ENCODE data around the gene TSPAN9.

Gene TSPAN9

GRCh38 chr12:3275171-3276041 lies 198.2 kb downstream of the TSPAN9 start:
- DNase-seq: peak; percentile 55 to 97 (median 82)
- intact Hi-C loops (cut with DNase I): loop anchor here (1.0 kb wide), 2 partner anchors 140 to 202 kb away; no protein-coding TSS in a partner anchor

GRCh38 chr12:3276226-3276625 lies 199.0 kb downstream of the TSPAN9 start:
- DNase-seq: no peak
- intact Hi-C loops (cut with DNase I): no loop called here

- intact Hi-C loops (cut with DNase I): no loop called here
- DNase-seq: no peak
Measured at GRCh38 chr12:3277306-3277943, 200.2 kb downstream of the TSPAN9 start.

DNA sequence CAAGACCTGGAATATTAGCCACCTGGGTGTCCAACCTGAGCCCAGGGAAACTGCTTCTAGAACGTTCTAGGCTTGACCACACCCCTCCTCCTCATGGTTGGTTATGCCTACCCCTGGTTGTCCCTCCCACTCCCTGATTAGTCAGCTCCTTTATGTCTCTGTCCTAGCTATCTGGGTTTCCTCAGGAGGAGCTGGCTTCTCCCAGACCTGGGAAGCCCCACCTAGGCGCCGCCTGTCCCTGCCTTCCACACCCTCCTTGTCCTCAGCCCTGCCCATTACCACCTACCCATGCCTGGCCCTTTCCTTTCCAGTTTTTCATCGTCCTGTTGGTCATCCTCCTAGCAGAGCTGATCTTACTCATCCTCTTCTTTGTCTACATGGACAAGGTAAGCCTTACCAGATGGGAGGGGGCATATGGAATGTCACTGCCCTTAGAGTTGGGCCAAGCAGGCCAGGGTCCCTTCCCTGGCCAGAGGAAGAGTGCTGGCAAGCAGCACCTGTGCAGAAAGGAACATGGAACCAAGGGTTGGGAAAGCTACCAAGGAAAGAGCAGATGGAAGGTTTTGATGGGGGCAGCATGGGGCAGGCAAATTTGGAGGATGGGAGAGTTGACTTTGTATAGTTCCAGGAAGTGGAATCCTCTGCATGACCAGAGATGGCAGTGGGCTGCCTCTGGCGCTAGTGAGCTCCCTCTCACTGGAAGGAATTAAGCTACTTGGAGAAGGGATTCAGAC lies 201.7 kb downstream of the TSPAN9 start:
- DNase-seq: no peak
- intact Hi-C loops (cut with DNase I): no loop called here

DNA sequence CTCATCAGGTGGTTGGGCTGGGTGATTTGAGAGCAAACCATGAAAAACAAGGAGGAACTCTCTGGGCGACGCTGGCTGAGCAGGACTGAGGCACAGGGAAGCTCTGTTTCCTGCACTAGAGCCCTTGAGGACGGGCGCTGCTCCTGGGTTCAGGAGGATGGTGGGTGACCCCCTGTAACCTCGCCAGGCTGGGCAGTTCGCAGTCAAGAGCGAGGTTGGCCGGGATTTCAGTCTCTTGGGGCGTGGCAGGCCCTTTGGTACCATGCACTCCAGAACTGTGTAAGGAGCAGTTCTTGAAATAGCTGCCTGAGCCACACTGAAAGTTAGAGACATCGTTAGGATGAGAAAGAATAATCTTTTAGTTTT lies 202.2 kb downstream of the TSPAN9 start:
- DNase-seq: no peak
- intact Hi-C loops (cut with DNase I): no loop called here

DNA sequence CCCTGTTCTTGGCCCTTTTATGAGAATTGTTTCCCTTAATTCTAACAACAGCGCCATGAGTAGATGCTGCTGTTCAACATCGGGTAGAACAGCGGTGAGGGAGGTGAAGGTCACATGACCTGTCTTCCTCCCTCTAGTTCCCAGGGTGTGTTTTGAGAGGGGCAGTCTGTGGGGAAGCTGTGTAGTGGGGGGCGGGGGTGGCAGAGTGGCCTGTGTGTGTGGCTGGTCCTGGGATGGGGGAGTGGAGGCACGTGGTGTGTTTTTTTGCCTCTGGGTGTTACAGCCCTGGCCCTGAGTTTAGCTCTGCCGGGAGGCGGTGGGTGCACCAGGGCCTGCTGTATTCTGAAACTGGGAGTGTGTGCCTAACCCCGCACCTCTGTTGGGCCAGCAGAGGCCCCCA lies 202.7 kb downstream of the TSPAN9 start:
- intact Hi-C loops (cut with DNase I): no loop called here
- DNase-seq: no peak

DNA sequence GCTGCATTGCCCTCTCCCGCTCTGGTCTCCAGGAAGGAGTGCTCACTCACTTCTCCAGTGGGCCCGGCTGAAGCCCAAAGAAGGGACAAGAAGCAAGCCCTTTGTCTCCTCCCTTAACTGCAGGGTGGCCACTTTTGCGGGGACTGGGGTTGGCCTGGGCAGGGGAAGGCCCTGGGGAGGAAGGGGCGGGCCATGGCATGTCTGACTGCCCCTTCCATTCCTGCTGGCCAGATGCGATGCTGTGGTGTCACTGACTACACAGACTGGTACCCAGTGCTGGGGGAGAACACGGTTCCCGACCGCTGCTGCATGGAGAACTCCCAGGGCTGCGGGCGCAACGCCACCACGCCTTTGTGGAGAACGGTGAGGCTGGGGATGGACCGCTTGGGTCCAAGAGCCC lies 203.8 kb downstream of the TSPAN9 start:
- intact Hi-C loops (cut with DNase I): no loop called here
- no peak for DNase-seq

GRCh38 chr12:3281588-3282383 lies 204.6 kb downstream of the TSPAN9 start:
- intact Hi-C loops (cut with DNase I): no loop called here
- no peak for DNase-seq

- DNase-seq: no peak
- intact Hi-C loops (cut with DNase I): no loop called here
Measured at GRCh38 chr12:3282384-3282670, 205.1 kb downstream of the TSPAN9 start.

GRCh38 chr12:3283137-3283680 lies 206.0 kb downstream of the TSPAN9 start:
- no peak for DNase-seq
- intact Hi-C loops (cut with DNase I): no loop called here

GRCh38 chr12:3284405-3284804 lies 207.2 kb downstream of the TSPAN9 start:
- intact Hi-C loops (cut with DNase I): no loop called here
- DNase-seq: no peak

- no peak for DNase-seq
- intact Hi-C loops (cut with DNase I): no loop called here
Measured at GRCh38 chr12:3285570-3285969, 208.4 kb downstream of the TSPAN9 start.

DNA sequence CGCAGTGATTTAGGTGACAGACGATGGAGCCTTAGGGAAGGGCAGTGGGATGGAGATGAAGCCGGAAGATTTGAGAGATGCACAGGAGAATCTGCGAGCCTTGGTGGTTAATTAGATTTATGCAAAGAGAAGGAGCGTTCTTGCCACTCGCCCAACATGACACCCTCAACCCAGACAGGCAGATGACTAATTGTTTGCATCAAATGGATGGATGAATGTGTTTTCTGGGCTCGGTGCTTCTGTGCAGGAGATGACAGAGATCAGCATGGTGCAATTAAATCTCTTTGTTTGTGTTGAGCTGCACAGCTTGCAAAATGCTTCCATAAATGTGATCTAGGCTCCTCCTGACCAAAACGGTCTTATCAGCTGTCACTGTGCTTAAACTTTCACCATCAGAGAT lies 211.5 kb downstream of the TSPAN9 start:
- DNase-seq: no peak

DNA sequence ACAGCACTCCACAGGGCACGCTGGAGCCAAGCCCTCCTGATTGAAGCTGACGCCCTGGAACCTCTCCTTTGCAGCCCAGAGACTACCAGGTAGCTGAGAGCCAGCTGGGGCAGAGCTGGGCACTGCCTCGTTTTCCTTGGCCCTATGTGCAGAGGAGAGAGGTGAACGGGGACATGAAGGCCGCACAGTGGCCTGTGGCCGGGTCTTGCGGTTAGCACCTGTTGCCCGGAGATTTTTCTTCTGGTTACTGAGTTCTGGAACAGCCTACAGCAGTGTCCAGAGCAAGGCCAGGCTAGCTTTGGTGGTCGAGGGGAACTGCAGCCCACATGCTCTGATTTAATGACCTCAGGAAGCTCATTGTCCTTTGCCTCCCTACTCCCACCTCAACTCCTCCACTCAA lies 212.5 kb downstream of the TSPAN9 start:
- intact Hi-C loops (cut with DNase I): no loop called here
- DNase-seq: no peak

More for the DNA sequence above, 211.5 kb downstream of the TSPAN9 start:
- intact Hi-C loops (cut with DNase I): no loop called here

DNA sequence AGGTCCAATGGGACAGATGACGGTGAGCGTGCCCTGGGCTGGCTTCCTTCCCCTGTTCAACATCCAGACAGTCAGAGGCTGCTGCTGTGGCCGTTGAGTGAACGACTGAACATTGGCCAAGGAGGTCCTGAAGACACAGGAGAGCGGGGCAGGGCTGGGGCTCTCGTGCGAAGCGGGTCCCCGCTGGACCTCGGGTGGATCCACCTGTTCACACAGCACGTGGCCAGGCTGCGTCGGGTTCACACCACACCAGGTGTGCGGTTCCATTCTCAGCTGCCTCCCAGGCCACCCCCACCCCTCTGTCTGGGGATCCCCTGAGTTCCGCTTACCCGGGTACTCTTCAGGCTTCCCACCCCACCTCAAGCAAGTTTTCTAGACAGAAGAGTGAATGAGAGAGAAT lies 214.8 kb downstream of the TSPAN9 start:
- intact Hi-C loops (cut with DNase I): no loop called here
- no peak for DNase-seq

- DNase-seq: no peak
- intact Hi-C loops (cut with DNase I): no loop called here
Measured at GRCh38 chr12:3292677-3293412, 215.7 kb downstream of the TSPAN9 start.

GRCh38 chr12:3293446-3294161 lies 216.4 kb downstream of the TSPAN9 start:
- peak in 2 of 10 donors; percentile 39 to 57 for DNase-seq
- intact Hi-C loops (cut with DNase I): no loop called here

DNA sequence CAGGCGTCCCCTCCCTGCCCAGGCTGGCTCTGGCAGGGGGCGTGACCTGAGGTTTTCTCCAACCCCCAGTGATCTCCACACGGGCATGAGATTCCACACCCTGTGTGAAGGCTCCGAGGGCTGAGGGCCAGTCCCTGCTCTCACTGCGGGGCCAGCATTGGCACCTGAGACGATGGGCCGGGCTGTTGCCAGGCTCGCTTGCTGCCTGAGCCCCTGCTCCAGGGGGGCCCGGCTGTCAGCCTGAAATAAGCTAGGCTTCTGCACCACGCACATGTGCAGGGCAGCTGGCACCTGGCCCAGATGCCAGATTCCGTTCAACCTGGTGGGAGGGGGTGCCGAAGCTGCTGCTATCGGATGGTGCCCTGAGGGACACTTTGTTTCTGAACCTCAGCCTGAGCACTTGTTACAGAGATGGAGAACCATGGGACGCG lies 217.3 kb downstream of the TSPAN9 start:
- DNase-seq: no peak
- intact Hi-C loops (cut with DNase I): no loop called here

DNA sequence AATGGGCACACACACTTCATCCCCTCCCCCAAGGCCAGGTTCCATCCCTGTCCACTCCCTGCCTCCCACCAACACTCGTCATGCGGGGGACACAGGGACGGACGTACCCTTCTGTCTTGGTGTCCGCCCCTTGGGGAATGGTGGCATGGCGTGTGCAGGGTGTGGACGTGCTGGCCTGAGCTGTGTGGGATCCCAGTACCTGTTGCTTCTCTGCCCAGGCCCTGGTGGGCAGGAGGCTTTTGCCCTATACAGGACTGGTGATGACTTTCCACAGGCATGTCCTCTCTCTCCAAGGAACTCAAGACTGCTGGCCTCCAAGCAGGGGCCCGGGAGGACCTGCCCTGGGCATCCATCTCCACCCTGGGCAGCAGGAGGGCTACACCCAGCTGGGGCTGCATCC lies 218.0 kb downstream of the TSPAN9 start:
- no peak for DNase-seq

More for the DNA sequence above, 218.0 kb downstream of the TSPAN9 start:
- intact Hi-C loops (cut with DNase I): no loop called here
